ENCODE data around the gene USP3. TPM values are rescaled to one million over a fixed set of nuclear protein-coding genes. Genes with fewer than 3 reads are reported as not detected.
"Not testable (repeated sequence)": the region's sequence is repeated elsewhere in the genome, so short reads cannot be mapped to it uniquely, and the experiment has no call there.

Gene USP3
- total and polyA plus RNA-seq, 2 donors (not counting 3 experiments of a cell fraction or from before 2014, with no cell fraction given) = 18.8 to 52.4 TPM

GRCh38 chr15:63519548-63520178 lies 15.3 kb downstream of the USP3 start:
- Histone ChIP-seq H2AFZ (ENCODE audit: low read depth, low read length) (no peak overlapping the region), H3K9me3 (replicated peaks; ENCODE audit: control insufficient read depth, insufficient read depth, low read length) (no peaks in the 10 kb centered on the region), H3K9me1 (replicated peaks; ENCODE audit: control insufficient read depth, extremely low read depth, insufficient read depth, low read length) (no peaks in the 10 kb centered on the region), H4K20me1 (replicated peaks; ENCODE audit: control insufficient read depth, extremely low read depth, insufficient read depth, low read length) (peaks cover 11% of the 10 kb centered on the region), H3K4me3 (replicated peaks in 1 of 3; ENCODE audit: insufficient read depth in 1 of 3, low read depth in 1 of 3, low read length in 3 of 3) (no peak overlapping the region), H3K27ac (ENCODE audit: insufficient read depth, low read depth, low read length) (no peak overlapping the region), H3K4me1 (ENCODE audit: control insufficient read depth, extremely low read depth, insufficient read depth, low read length) (peaks cover 22% of the 10 kb centered on the region), H3K36me3 (ENCODE audit: control insufficient read depth in 2 of 2, extremely low read depth in 1 of 2, insufficient read depth in 2 of 2, low read length in 2 of 2) (no peaks in the 10 kb centered on the region), H3K9ac (replicated peaks; ENCODE audit: extremely low read depth, insufficient read depth, low read length) (no peak overlapping the region), H3K79me2 (ENCODE audit: control insufficient read depth, insufficient read depth, low read length) (peaks cover 98% of the 10 kb centered on the region), H3K4me2 (ENCODE audit: insufficient read depth, low read length) (no peak overlapping the region), H3K27me3 (ENCODE audit: control insufficient read depth in 2 of 2, insufficient read depth in 2 of 2, low read length in 2 of 2) (no peaks in the 10 kb centered on the region)
- no peak for DNase-seq (ENCODE audit: low read depth, low spot score)
- no peak for TF ChIP-seq FOS (IDR thresholded peaks at IDR 0.05; ENCODE audit: borderline replicate concordance, insufficient read depth, low read length)
- no peak for TF ChIP-seq JUN (IDR thresholded peaks at IDR 0.05; ENCODE audit: borderline replicate concordance, insufficient read depth, insufficient read length, low read depth)
- no peak for TF ChIP-seq MYC (IDR thresholded peaks at IDR 0.05; ENCODE audit: low read depth, low read length)
- TF ChIP-seq GATA2 (IDR thresholded peaks at IDR 0.05; ENCODE audit: insufficient read depth, insufficient read length, low read depth, low read length) = no peak
- intact Hi-C loops (cut with micrococcal nuclease) = no loop called here
- no peak for FAIRE-seq
- no TSS peak for BruUV-seq (replicated peaks)
- dilution Hi-C loops (cut with MboI; ENCODE audit: extremely low pct_ligation_motif_present, low sequenced_read_pairs) = no loop called here
- POLR2A ChIA-PET = no interaction called here
- CTCF ChIA-PET = interaction anchor here (1.1 to 1.7 kb wide), 5 partner anchors 11 to 86 kb away, joined by 3 to 5 read pairs (median 4); no protein-coding TSS in a partner anchor

- H4K20me1 ChIP-seq (replicated peaks; ENCODE audit: control insufficient read depth, extremely low read depth, insufficient read depth, low read length); H3K4me3 ChIP-seq (replicated peaks in 1 of 3; ENCODE audit: insufficient read depth in 1 of 3, low read depth in 1 of 3, low read length in 3 of 3); POLR2A ChIA-PET; H3K9me3 ChIP-seq (replicated peaks; ENCODE audit: control insufficient read depth, insufficient read depth, low read length); DNase-seq (ENCODE audit: low read depth, low spot score); BruUV-seq (replicated peaks); intact Hi-C loops (cut with micrococcal nuclease); dilution Hi-C loops (cut with MboI; ENCODE audit: extremely low pct_ligation_motif_present, low sequenced_read_pairs); H3K36me3 ChIP-seq (ENCODE audit: control insufficient read depth in 2 of 2, extremely low read depth in 1 of 2, insufficient read depth in 2 of 2, low read length in 2 of 2); H3K9me1 ChIP-seq (replicated peaks; ENCODE audit: control insufficient read depth, extremely low read depth, insufficient read depth, low read length); FAIRE-seq; H3K27me3 ChIP-seq (ENCODE audit: control insufficient read depth in 2 of 2, insufficient read depth in 2 of 2, low read length in 2 of 2); H3K27ac ChIP-seq (ENCODE audit: insufficient read depth, low read depth, low read length); H3K9ac ChIP-seq (replicated peaks; ENCODE audit: extremely low read depth, insufficient read depth, low read length); H3K4me2 ChIP-seq (ENCODE audit: insufficient read depth, low read length); H2AFZ ChIP-seq (ENCODE audit: low read depth, low read length): not testable (repeated sequence)
- CTCF ChIA-PET = interaction anchor here (1.4 to 3.6 kb wide), 2 partner anchors 9 to 12 kb away, joined by 4 to 17 read pairs; no protein-coding TSS in a partner anchor
- Histone ChIP-seq H3K79me2 (ENCODE audit: control insufficient read depth, insufficient read depth, low read length) (peaks cover 98% of the 10 kb centered on the region), H3K4me1 (ENCODE audit: control insufficient read depth, extremely low read depth, insufficient read depth, low read length) (peaks cover 22% of the 10 kb centered on the region)
Observed at GRCh38 chr15:63520462-63520861, 16.1 kb downstream of the USP3 start.

Data from endothelial cell of umbilical vein (primary cell).